Measurements from ENCODE around the gene SLC22A7. TPM values are rescaled to one million over a fixed set of nuclear protein-coding genes. Genes with fewer than 3 reads are reported as not detected.
A peak's percentile ranks its signal among the peaks of the same experiment; 100 is the strongest.

SLC22A7 gene
- not detected for total RNA-seq

GRCh38 chr6:43297644-43298564 lies at the start of gene SLC22A7:
TSS of gene SLC22A7 (plus strand) at chr6:43298260. CDS start at chr6:43298359, 99 bp downstream.
- no peak for DNase-seq (ENCODE audit: low spot score)
- ATAC-seq = no peak

GRCh38 chr6:43248791-43249190 lies 49.3 kb upstream of the SLC22A7 start:
- intact Hi-C loops (cut with DNase I) = no loop called here
- no peak for ATAC-seq
- DNase-seq (ENCODE audit: low spot score) = no peak

More at GRCh38 chr6:43297644-43298564, at the start of gene SLC22A7:
- intact Hi-C loops (cut with DNase I) = no loop called here

DNA sequence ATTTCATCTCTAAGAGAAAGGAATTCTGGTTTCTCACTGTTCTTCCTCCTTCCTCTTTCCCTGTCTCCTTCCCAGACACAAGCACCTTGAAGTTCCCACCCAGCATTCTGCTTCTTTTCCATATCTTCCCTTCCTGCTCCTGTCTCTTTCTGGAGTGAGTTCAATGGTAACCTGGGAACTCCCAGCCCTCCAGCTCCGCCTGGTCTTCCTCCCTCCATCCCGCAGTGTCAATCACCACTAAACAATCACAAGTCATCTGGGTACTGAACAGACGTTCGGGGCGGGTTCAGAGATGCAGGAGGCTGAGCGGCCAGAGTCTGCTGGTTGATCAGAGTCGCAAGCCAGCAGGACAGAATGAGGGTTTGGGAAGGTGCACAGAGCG lies 47.1 kb upstream of the SLC22A7 start:
- DNase-seq (ENCODE audit: low spot score) (no peak), ATAC-seq (no peak)
- intact Hi-C loops (cut with DNase I) = no loop called here

DNA sequence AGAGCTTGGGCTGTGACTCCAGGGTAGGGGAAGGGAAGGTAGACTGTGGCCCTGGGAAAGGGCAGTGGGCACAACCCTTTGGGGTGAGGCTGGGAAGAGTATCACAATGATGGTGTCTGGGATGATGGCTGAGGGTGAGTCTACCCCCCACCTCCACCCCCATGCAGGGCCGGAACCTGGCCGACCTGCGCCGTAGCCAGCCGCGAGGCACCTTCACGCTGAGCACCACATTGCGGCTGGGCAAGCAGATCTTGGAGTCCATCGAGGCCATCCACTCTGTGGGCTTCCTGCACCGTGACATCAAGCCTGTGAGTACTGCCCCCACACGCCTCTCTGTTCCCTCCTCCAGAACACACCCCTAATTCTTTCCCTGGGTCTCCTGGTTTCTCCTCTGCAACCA lies 44.7 kb upstream of the SLC22A7 start:
- no peak for ATAC-seq
- no peak for DNase-seq (ENCODE audit: low spot score)
- intact Hi-C loops (cut with DNase I) = no loop called here

GRCh38 chr6:43254138-43254817 lies 43.8 kb upstream of the SLC22A7 start:
- intact Hi-C loops (cut with DNase I) = no loop called here
- ATAC-seq (no peak), DNase-seq (ENCODE audit: low spot score) (no peak)

GRCh38 chr6:43254846-43255245 lies 43.2 kb upstream of the SLC22A7 start:
- no peak for ATAC-seq
- DNase-seq (ENCODE audit: low spot score) = no peak
- intact Hi-C loops (cut with DNase I) = no loop called here

DNA sequence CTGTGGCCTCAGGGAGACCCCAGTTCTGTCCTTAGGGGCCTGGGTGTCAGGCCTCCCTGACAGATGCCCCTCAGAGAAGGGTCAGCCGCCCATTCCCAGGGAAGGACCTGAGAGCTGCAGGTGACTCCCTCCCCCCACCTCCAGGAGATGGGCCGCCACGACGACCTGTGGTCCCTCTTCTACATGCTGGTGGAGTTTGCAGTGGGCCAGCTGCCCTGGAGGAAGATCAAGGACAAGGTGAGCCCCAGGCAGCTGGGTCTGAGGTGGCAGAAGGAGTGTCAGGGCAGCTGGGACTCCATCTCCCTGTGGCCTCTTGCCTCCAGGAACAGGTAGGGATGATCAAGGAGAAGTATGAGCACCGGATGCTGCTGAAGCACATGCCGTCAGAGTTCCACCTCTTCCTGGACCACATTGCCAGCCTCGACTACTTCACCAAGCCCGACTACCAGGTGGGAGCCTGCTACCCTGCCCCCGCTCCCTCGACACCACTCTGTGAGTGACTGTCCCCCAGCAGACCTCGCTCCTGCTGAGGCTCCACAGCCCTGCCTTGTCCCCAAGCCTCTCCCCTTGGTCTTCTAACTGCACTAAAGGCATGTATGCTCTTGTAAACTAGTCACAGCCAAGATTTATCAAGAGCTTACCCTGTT lies 42.5 kb upstream of the SLC22A7 start:
- intact Hi-C loops (cut with DNase I) = no loop called here
- no peak for ATAC-seq
- no peak for DNase-seq (ENCODE audit: low spot score)

DNA sequence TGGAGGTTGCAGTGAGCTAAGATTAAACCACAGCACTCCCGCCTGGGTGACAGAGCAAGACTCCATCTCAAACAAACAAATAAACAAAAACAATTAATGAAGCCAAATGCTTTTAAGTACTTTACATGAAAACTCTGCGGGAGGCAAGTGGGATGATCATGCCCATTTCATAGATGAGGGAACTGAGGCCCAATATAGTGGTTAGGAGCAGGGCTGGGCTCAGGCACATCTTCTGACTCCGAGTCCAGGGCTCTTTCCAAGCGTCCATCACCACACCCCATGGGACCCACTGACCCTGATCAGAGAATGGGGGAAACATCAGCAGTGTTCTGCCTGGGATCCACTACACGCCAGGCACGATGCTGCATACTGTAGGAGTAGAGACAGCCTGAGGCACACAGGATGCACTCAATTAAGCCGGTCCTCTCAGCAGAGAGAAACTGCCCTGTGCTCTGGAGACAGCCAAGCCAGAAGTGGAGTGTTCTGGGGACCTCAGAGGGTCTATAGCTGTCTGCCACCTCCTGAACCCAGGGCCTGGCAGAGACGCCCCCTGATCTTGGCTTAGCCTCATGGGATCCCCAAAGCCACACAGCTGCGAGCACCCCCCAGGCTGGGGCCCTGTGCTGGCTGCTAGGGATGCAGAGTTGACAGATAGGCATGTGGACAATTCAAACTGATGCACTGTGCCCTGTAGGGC lies 41.2 kb upstream of the SLC22A7 start:
- DNase-seq (ENCODE audit: low spot score) (no peak), ATAC-seq (no peak)
- intact Hi-C loops (cut with DNase I) = no loop called here

- no peak for ATAC-seq
- no peak for DNase-seq (ENCODE audit: low spot score)
- intact Hi-C loops (cut with DNase I) = no loop called here
These were observed 40.5 kb upstream of the SLC22A7 start for GRCh38 chr6:43257367-43258145.

DNA sequence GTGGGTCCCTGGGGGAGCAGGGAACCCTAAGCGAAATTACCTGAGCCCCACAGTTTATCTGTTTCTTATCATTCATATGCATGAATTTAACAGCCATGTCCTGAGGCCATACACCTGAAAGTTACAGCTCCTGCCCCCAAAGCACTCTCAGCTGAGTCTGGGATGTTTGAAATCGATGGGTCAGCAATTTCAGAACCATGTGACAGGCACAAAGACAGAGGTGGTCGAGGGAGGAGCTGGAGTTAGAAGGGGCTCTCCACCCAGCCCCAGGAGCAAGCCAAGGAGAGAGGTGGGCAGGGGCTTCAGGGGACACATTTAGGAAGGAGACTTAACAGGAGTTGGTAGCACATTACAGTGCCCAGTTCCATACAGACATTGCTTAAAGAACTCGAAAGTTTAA lies 39.9 kb upstream of the SLC22A7 start:
- intact Hi-C loops (cut with DNase I) = no loop called here
- DNase-seq (ENCODE audit: low spot score) = no peak
- ATAC-seq = no peak

GRCh38 chr6:43258807-43259686 lies 39.0 kb upstream of the SLC22A7 start:
- ATAC-seq = no peak
- intact Hi-C loops (cut with DNase I) = no loop called here
- no peak for DNase-seq (ENCODE audit: low spot score)

- ATAC-seq = no peak
- intact Hi-C loops (cut with DNase I) = no loop called here
These were observed 37.3 kb upstream of the SLC22A7 start for GRCh38 chr6:43260791-43261190.

DNA sequence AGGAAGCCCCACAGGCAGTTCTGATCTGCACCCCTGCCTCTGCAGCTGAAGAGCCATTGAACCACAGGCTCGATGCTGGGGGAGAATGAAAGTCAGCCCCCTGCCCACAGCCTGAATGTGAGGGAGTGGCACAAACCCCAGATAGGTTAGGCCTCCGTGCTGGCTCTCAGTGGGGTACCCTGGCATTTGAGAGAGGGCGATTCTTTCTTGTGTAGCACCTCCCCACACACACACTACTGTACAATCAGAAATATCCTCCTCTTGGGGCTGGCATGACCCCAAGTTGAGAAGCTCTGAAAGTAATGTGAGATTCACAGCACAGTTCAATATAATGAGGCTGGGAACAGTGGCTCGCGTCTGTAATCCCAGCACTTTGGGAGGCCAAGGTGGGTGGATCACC lies 36.9 kb upstream of the SLC22A7 start:
- DNase-seq (ENCODE audit: low spot score) = no peak
- ATAC-seq = no peak
- intact Hi-C loops (cut with DNase I) = no loop called here

More at GRCh38 chr6:43260791-43261190, 37.3 kb upstream of the SLC22A7 start:
- no peak for DNase-seq (ENCODE audit: low spot score)

- ATAC-seq (no peak), DNase-seq (ENCODE audit: low spot score) (no peak)
- intact Hi-C loops (cut with DNase I) = no loop called here
These were observed 35.9 kb upstream of the SLC22A7 start for GRCh38 chr6:43262000-43262779.

DNA sequence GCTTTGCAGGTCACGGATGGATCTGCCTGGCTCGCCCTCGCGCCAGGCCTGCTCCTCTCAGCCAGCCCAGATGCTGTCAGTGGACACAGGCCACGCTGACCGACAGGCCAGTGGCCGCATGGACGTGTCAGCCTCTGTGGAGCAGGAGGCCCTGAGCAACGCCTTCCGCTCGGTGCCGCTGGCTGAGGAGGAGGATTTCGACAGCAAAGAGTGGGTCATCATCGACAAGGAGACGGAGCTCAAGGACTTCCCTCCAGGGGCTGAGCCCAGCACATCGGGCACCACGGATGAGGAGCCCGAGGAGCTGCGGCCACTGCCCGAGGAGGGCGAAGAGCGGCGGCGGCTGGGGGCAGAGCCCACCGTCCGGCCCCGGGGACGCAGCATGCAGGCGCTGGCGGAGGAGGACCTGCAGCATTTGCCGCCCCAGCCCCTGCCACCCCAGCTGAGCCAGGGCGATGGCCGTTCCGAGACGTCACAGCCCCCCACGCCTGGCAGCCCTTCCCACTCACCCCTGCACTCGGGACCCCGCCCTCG lies 35.2 kb upstream of the SLC22A7 start:
- ATAC-seq (no peak), DNase-seq (ENCODE audit: low spot score) (no peak)
- intact Hi-C loops (cut with DNase I) = no loop called here

DNA sequence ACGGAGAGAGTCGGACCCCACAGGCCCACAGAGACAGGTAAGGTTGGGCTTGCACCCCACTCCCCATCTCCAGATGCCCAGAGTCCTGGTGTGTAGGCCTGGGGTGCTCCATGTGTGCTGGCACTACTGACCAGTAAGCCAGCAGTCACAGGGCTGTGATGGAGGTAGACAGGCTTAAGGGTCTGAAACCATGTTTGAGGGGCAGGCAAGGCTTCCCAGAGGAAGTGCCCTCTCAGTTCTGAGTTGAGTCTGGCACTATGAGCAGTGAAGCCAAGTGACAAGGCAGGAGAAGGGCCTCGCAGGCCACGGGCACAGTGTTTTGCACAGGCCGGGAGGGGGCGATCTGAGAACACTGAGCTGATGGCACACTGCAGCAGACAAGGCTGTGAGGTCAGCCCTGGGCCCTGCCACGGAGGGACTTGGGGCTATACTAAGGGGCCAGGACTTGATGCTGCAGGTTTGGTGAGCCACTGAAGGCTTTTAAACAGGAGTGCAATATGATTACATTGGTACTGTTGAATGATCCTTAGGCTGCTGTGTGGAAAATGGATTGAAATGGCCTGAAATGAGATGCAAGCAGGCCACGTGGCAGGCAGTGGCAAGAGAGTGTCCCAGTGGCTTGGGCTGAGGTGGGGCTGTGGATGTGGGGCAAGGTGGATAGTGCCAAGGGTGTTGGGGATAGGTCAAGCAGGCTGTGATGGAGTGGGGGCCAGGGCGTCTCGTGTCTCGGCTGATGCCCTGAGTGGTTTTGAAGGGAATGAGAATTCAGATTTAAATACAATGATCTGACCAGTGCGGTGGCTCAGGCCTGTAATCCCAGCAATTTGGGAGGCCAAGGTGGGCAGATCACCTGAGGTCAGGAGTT lies 34.5 kb upstream of the SLC22A7 start:
- ATAC-seq (peak; percentile 83), DNase-seq (ENCODE audit: low spot score) (peak; percentile 81)
- intact Hi-C loops (cut with DNase I) = no loop called here

Data from sciatic nerve (tissue), 2 donors.